IgD-negative memory B cell (primary cell): ENCODE measurements around the gene VCX. TPM values are rescaled to one million over a fixed set of nuclear protein-coding genes. Genes with fewer than 3 reads are reported as not detected.
"Not testable (repeated sequence)": the region's sequence is repeated elsewhere in the genome, so short reads cannot be mapped to it uniquely, and the experiment has no call there.

ENCODE experiments used
- H3K27ac Mint-ChIP-seq, 3 donors: one replicate each; pipeline ENCODE4 v1.8.0; 2020 to 2022; ENCODE audit warnings: mild to moderate bottlenecking in 3 of 3, mixed read lengths in 3 of 3, moderate library complexity in 1 of 3
- H3K27me3 Mint-ChIP-seq: one replicate; pipeline ENCODE4 v1.8.0; 2021; ENCODE audit warnings: mixed read lengths
- H3K36me3 Mint-ChIP-seq: one replicate; pipeline ENCODE4 v1.8.0; 2020; ENCODE audit warnings: mild to moderate bottlenecking, mixed read lengths
- H3K4me1 Mint-ChIP-seq, 3 donors: one replicate each; pipeline ENCODE4 v1.8.0; 2020 to 2022; ENCODE audit warnings: mixed read lengths in 3 of 3, mild to moderate bottlenecking in 1 of 3
- H3K4me3 Mint-ChIP-seq, 4 donors: one replicate each; pipeline ENCODE4 v1.8.0; 2020 to 2022; ENCODE audit warnings: mild to moderate bottlenecking in 4 of 4, mixed read lengths in 4 of 4, moderate library complexity in 3 of 4
- H3K9me3 Mint-ChIP-seq, 3 donors: one replicate each; pipeline ENCODE4 v1.8.0; 2020 to 2021; ENCODE audit warnings: mixed read lengths in 3 of 3, mild to moderate bottlenecking in 1 of 3
- polyA plus RNA-seq: library from polyadenylated mRNA; unstranded; fragments of 300-500 nt; fragmentation: Illumina TruSeq; gene quantifications from one replicate; pipeline ENCODE4 v1.2.3, GENCODE V29; 2021

Gene VCX
- not detected for polyA plus RNA-seq

DNA sequence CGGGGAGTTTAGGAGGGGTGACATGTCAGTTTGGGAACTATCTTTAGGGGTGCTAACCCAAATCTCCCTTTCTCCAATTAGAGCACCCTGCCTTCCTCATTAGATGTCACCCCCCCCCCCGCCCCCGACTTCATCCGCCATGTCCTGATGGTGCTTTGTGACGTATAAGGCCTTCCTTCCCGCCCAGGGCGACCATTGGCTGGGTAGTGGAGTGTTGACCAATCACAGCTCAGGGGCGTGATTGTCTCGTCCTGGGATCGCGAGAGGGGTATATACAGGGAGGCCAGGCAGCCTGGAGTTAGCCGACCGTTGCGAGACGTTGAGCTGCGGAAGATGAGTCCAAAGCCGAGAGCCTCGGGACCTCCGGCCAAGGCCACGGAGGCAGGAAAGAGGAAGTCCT lies at the start of gene VCX:
Gene VCX (plus strand): TSS at position 301 of the 400 bp plus-strand sequence. CDS start 33 bp downstream, at position 334.
- not testable (repeated sequence) for H3K27me3 Mint-ChIP-seq, H3K4me1 Mint-ChIP-seq, H3K27ac Mint-ChIP-seq, H3K9me3 Mint-ChIP-seq, H3K4me3 Mint-ChIP-seq, H3K36me3 Mint-ChIP-seq

DNA sequence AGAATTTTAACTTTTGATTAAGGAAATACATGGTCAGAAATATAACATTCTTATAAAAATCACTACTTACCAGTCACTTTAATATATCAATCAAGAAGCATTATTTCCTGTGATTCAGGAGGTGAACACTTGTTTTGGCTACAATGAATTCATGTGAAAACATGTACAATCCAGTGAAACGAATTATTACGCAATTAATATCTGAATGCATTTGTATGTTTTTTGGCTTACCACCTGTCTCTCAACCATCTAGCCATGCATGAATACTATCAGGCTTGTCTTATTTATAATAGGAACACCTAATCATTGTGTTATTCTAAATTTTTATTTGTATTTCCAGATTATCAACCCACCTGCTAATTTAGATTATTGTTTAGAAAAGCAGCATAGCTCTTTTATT lies 44.6 kb upstream of the VCX start:
- peaks cover 0 to 16% (median 0%) of the 10 kb centered on the region in 3 donors for H3K9me3 Mint-ChIP-seq
- no peaks in the 10 kb centered on the region for H3K4me1 Mint-ChIP-seq
- H3K27me3 Mint-ChIP-seq = no peaks in the 10 kb centered on the region
- H3K27ac Mint-ChIP-seq = no peak overlapping the region
- H3K36me3 Mint-ChIP-seq = no peaks in the 10 kb centered on the region
- H3K4me3 Mint-ChIP-seq = no peak overlapping the region

DNA sequence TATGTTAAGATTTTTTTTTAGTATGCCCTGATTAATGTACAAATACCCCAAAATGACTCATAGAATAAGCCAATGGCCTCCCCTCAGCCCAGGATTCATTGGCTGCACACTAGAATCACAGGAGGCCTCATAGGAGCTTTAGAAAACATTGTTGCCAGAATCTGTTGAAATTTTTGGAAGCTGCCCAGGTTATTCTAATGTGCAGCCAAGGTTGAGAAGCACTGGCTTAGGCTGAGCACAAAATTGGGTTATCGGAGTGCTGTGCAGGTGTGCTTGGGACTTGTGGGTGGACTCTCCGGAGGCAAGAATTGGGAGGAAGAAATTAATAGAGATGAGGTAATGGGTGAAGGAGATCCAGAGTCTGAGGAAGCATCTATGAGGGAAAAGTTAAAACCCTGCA lies 41.3 kb upstream of the VCX start:
- Mint-ChIP-seq H3K36me3 (no peaks in the 10 kb centered on the region), H3K9me3 (peaks cover 0 to 12% (median 2%) of the 10 kb centered on the region in 3 donors), H3K4me1 (no peaks in the 10 kb centered on the region), H3K27ac (no peak overlapping the region), H3K4me3 (no peak overlapping the region), H3K27me3 (no peaks in the 10 kb centered on the region)

GRCh38 chrX:7815166-7815805 lies 27.7 kb upstream of the VCX start:
- Mint-ChIP-seq H3K27me3 (no peaks in the 10 kb centered on the region), H3K4me3 (no peak overlapping the region), H3K9me3 (peaks cover 5 to 8% (median 8%) of the 10 kb centered on the region in 3 donors), H3K27ac (no peak overlapping the region), H3K4me1 (no peaks in the 10 kb centered on the region), H3K36me3 (peaks cover 1% of the 10 kb centered on the region)

DNA sequence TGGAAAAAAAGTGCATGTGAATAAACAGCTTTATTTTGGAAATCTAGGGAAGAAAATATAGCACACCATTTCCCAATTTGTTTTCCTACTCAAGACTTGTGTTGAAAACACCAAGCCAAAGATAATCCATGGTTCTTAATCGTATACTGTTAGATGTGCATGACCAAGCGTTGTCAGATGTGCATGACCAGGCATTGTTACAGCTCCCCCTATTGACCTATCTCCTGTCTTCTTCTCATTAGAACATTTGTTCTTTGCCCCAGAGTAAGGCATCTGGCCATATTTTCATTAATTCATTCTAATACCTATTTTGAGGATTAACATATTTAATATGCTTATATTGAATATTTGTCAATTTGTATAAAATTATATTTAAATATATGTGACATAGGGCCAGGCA lies 14.4 kb upstream of the VCX start:
- H3K27ac Mint-ChIP-seq = no peak overlapping the region
- no peaks in the 10 kb centered on the region for H3K36me3 Mint-ChIP-seq
- no peak overlapping the region for H3K4me3 Mint-ChIP-seq
- no peaks in the 10 kb centered on the region for H3K27me3 Mint-ChIP-seq
- H3K9me3 Mint-ChIP-seq = peaks cover 0 to 2% (median 0%) of the 10 kb centered on the region in 3 donors
- H3K4me1 Mint-ChIP-seq = no peaks in the 10 kb centered on the region

DNA sequence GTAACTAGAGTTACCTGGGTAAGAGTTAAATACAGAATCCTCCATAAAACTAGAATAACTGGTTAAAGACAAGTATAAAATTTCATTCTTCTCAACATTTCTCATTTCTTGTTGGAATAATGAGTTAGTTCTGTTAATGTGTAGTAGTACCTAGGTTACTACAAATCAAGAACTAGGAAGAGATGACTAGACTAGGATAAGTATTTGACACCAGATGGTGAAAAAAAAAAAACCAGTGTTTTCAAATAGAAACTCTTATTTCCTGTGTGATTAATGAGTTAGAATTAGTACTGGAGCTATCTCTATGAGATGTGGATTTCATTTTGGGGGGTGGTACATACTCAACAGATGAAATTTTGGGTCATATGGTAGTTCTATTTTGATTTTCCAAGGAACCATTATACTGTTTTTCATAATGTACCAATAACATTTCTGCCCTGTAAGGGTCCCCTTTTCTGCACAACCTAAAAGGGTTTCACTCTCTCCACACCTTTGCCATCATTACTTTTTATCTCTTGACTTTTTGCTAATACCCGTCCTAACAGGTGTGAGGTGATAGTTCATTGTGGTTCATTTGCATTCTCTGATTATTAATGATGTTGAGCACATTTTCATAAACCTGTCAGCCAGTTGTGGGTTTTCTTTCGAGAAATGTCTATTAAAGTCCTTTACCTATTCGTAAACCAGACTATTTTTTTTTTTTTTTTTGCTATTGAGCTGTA lies 1.7 kb upstream of the VCX start:
- H3K27ac Mint-ChIP-seq = no peak overlapping the region
- H3K9me3 Mint-ChIP-seq = peaks cover 0 to 2% (median 1%) of the 10 kb centered on the region in 3 donors
- H3K27me3 Mint-ChIP-seq = no peaks in the 10 kb centered on the region
- no peaks in the 10 kb centered on the region for H3K4me1 Mint-ChIP-seq
- no peaks in the 10 kb centered on the region for H3K36me3 Mint-ChIP-seq
- H3K4me3 Mint-ChIP-seq = no peak overlapping the region

GRCh38 chrX:7852166-7852565 lies 9.2 kb downstream of the VCX start:
- Mint-ChIP-seq H3K4me3 (no peak overlapping the region), H3K36me3 (no peaks in the 10 kb centered on the region), H3K9me3 (no peaks in the 10 kb centered on the region), H3K27ac (no peak overlapping the region), H3K4me1 (peaks cover 0 to 2% (median 0%) of the 10 kb centered on the region in 3 donors), H3K27me3 (peaks cover 6% of the 10 kb centered on the region)

DNA sequence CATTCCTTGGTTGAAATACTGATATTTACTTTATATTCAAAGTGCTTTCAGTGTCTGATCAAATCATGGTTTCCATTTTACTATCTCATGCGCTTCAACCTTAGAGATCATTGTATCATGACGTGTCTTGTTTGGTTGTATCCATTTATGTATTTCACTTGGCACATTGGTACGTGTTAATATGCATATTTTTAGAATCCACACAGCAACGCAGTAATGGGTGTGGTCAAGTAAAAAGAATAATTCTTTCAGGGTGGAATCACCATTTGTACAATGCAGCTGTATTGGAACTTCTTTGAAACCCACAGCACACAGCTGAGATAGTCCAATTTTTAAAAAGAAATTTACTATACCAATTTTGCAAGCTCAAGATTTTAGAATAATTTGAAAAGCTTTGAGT lies 29.1 kb downstream of the VCX start:
- Mint-ChIP-seq H3K9me3 (peaks cover 0 to 3% (median 0%) of the 10 kb centered on the region in 3 donors), H3K4me1 (no peaks in the 10 kb centered on the region), H3K27me3 (no peaks in the 10 kb centered on the region), H3K4me3 (no peak overlapping the region), H3K27ac (no peak overlapping the region), H3K36me3 (no peaks in the 10 kb centered on the region)

- H3K36me3 Mint-ChIP-seq = no peaks in the 10 kb centered on the region
- no peak overlapping the region for H3K4me3 Mint-ChIP-seq
- no peaks in the 10 kb centered on the region for H3K9me3 Mint-ChIP-seq
- no peak overlapping the region for H3K27ac Mint-ChIP-seq
- peaks cover 3% of the 10 kb centered on the region for H3K27me3 Mint-ChIP-seq
- no peaks in the 10 kb centered on the region for H3K4me1 Mint-ChIP-seq
These were observed 34.0 kb downstream of the VCX start for GRCh38 chrX:7876957-7877356.

GRCh38 chrX:7889135-7889534 lies 46.2 kb downstream of the VCX start:
- peaks cover 2% of the 10 kb centered on the region for H3K36me3 Mint-ChIP-seq
- H3K27ac Mint-ChIP-seq = no peak overlapping the region
- H3K27me3 Mint-ChIP-seq = no peaks in the 10 kb centered on the region
- H3K4me3 Mint-ChIP-seq = no peak overlapping the region
- H3K9me3 Mint-ChIP-seq = peaks cover 0 to 2% (median 2%) of the 10 kb centered on the region in 3 donors
- peaks cover 0 to 1% (median 0%) of the 10 kb centered on the region in 3 donors for H3K4me1 Mint-ChIP-seq

- Mint-ChIP-seq H3K9me3 (peaks cover 0 to 2% (median under 1%) of the 10 kb centered on the region in 3 donors), H3K4me3 (no peak overlapping the region), H3K36me3 (peaks cover 2% of the 10 kb centered on the region), H3K27me3 (no peaks in the 10 kb centered on the region), H3K4me1 (peaks cover 0 to 1% (median 0%) of the 10 kb centered on the region in 3 donors), H3K27ac (no peak overlapping the region)
These were observed 46.7 kb downstream of the VCX start for GRCh38 chrX:7889680-7890079.

DNA sequence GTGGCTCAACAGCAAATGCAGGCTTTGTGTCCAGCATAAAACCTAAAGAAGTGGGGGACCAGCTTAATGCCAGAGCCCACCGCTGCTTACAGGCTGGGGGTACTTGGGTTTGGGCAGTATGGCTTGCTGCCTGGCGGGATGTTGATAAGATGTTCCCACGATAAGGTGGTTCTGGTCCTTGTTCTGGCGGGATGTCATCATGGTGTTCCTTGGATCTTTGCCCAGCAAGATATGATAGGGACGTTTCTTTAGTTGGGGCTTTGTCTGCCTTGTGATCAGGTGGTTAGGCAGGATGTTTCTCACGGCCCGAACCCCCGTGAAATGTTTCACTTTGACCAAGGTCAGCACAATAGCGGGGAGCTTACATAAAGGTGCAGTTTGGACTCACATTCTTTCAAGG lies 49.0 kb downstream of the VCX start:
- Mint-ChIP-seq H3K27me3 (no peaks in the 10 kb centered on the region), H3K4me3 (no peak overlapping the region), H3K36me3 (peaks cover 5% of the 10 kb centered on the region), H3K4me1 (peaks cover 0 to 1% (median 0%) of the 10 kb centered on the region in 3 donors), H3K9me3 (peaks cover 0 to under 1% (median 0%) of the 10 kb centered on the region in 3 donors), H3K27ac (no peak overlapping the region)

Other genes starting within 250 kb of the VCX start
- 24.0 TPM for gene PNPLA4, start 84.2 kb downstream of the VCX start, polyA plus RNA-seq